ENCODE results near the gene FLT1.

- TF ChIP-seq, protein P1, sequence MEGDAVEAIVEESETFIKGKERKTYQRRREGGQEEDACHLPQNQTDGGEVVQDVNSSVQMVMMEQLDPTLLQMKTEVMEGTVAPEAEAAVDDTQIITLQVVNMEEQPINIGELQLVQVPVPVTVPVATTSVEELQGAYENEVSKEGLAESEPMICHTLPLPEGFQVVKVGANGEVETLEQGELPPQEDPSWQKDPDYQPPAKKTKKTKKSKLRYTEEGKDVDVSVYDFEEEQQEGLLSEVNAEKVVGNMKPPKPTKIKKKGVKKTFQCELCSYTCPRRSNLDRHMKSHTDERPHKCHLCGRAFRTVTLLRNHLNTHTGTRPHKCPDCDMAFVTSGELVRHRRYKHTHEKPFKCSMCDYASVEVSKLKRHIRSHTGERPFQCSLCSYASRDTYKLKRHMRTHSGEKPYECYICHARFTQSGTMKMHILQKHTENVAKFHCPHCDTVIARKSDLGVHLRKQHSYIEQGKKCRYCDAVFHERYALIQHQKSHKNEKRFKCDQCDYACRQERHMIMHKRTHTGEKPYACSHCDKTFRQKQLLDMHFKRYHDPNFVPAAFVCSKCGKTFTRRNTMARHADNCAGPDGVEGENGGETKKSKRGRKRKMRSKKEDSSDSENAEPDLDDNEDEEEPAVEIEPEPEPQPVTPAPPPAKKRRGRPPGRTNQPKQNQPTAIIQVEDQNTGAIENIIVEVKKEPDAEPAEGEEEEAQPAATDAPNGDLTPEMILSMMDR (IDR thresholded peaks at IDR 0.05) = no peak
- no peak for TF ChIP-seq POLR2A (IDR thresholded peaks at IDR 0.05; ENCODE audit: low read length)
- TF ChIP-seq EP300 (IDR thresholded peaks at IDR 0.05) = no peak
- TF ChIP-seq, protein P2, sequence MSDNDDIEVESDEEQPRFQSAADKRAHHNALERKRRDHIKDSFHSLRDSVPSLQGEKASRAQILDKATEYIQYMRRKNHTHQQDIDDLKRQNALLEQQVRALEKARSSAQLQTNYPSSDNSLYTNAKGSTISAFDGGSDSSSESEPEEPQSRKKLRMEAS (IDR thresholded peaks at IDR 0.05) = no peak
- TF ChIP-seq, protein P3, sequence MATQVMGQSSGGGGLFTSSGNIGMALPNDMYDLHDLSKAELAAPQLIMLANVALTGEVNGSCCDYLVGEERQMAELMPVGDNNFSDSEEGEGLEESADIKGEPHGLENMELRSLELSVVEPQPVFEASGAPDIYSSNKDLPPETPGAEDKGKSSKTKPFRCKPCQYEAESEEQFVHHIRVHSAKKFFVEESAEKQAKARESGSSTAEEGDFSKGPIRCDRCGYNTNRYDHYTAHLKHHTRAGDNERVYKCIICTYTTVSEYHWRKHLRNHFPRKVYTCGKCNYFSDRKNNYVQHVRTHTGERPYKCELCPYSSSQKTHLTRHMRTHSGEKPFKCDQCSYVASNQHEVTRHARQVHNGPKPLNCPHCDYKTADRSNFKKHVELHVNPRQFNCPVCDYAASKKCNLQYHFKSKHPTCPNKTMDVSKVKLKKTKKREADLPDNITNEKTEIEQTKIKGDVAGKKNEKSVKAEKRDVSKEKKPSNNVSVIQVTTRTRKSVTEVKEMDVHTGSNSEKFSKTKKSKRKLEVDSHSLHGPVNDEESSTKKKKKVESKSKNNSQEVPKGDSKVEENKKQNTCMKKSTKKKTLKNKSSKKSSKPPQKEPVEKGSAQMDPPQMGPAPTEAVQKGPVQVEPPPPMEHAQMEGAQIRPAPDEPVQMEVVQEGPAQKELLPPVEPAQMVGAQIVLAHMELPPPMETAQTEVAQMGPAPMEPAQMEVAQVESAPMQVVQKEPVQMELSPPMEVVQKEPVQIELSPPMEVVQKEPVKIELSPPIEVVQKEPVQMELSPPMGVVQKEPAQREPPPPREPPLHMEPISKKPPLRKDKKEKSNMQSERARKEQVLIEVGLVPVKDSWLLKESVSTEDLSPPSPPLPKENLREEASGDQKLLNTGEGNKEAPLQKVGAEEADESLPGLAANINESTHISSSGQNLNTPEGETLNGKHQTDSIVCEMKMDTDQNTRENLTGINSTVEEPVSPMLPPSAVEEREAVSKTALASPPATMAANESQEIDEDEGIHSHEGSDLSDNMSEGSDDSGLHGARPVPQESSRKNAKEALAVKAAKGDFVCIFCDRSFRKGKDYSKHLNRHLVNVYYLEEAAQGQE (IDR thresholded peaks at IDR 0.05) = no peak
Observed at GRCh38 chr13:28375250-28375930, 119.5 kb downstream of the FLT1 start.

Data from A549 (cell line).